DMS 273 (cell line): ENCODE data around the gene SLC48A1.
A peak's percentile ranks its signal among the peaks of the same experiment; 100 is the strongest.

ENCODE experiments used
- DNase-seq: peaks from one replicate; lab custom pipeline; 2025; ENCODE audit not compliant: unreplicated experiment; lab: John Stamatoyannopoulos, UW

SLC48A1 gene

DNA sequence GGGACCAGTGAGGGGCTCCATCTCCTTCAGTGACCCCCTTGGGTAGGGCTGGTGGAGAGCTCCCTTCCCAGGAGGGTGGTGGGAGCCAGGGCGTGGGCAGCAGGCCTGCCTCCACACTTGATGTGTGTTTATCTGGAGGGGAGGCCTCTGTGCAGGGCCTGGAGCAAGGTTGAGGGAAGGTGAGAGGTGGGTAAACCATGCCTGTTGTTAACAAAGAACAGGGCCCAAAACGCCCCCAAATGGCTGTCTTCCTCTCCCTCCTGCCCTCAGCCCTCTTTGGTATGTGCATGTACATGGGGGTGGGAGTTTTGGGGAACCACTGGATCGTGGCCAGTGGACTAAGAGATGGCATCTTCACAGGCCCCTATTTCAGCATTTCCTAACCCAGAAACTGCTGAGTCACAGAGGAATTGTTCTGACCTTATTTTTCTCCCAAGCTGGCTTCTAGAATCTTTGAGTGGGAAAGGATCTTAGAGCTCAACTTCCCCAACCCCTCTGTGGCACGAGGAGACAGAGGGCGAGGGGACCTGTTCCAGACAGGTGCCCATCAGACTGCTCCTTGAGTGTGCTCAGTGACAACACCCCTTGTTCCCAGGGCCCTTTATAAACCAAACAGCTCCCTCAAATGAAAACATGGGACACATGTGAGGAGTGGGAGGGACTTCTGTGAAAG lies 3.6 kb downstream of the SLC48A1 start:
- no peak for DNase-seq

DNA sequence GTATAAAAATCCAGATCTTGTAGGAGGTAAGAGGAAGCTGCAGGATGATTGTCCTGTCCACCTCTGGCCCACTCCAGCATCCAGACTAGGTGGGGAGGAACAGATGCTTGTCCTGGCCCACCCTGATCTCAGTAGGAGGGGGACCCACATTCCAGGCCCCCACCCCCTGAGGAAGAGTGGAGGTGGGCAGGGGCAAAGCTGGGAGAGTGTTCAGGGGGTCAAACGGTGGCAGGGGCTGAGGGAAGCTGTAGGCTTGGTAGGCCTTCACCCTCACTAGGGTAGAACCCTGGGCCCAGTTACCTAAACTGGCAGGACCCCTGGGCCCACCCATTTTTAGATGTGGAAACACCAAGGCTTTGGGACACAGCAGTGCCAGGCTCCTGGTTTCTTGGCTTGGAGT lies 4.1 kb downstream of the SLC48A1 start:
- DNase-seq: no peak

- peak; percentile 56 for DNase-seq
These were observed 4.9 kb downstream of the SLC48A1 start for GRCh38 chr12:47777741-47778558.

DNA sequence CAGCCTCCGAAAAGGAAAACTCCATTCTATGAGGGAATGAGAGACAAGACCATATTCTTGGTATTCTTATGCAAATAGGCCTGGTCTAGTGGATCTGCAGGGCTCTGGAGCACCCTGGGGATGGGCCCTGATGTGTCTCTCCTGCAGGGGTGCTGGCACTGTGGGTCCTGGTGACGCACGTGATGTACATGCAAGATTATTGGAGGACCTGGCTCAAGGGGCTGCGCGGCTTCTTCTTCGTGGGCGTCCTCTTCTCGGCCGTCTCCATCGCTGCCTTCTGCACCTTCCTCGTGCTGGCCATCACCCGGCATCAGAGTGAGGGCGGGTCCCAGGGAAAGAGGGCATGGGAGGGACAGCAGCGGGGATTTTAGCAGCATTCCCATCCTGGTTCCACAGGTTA lies 5.8 kb downstream of the SLC48A1 start:
- no peak for DNase-seq

DNA sequence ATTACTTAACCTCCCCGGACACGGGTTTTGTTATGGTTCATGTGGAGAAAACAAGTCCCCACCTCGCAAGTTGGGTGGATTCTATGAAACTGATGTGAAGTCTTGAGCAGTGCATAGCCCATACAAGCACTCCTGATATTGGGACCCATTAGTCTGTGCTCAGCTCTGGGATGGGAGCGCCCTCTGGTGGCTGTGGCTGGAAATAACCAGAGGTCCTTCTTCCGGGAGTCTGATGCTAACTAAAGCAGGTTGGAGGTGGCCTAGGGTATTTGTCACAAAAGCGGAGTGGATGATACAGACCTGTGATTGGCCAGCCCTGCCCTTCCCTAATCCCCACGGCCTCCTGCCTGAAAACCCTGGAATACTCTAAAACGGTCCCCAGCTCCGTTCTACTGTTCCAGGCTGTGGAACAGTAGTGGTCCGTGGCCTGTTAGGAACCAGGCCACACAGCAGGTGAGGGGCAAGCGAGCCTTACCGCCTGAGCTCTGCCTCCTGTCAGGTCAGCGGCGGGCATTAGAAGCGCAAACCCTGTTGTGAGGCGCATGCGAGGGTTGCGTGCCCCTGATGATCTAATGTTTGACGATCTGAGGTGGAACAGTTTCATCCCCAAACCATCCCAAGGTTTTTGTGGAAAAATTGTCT lies 6.4 kb downstream of the SLC48A1 start:
- peak; percentile 84 for DNase-seq

DNA sequence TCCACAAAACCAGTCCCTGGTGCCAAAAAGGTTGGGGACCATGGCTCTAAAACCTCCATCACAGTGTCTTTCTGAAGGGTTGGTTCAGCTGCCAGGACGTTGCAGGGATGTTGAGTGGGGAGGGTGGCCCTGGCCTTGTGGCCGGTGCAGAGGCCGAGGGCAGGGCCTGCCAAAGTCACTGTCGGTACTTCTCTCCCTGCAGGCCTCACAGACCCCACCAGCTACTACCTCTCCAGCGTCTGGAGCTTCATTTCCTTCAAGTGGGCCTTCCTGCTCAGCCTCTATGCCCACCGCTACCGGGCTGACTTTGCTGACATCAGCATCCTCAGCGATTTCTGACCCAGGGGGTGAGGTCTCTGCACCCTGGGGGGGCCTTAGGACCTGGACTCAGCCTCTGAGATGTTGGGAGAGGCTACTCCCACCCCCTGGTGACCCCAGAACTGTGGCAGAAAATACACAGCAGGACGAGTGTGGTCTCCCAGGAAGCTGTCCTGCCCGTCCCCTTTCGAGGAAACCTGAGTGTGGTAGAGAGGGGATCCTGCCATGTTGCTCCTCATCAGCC lies 7.0 kb downstream of the SLC48A1 start:
- no peak for DNase-seq

DNA sequence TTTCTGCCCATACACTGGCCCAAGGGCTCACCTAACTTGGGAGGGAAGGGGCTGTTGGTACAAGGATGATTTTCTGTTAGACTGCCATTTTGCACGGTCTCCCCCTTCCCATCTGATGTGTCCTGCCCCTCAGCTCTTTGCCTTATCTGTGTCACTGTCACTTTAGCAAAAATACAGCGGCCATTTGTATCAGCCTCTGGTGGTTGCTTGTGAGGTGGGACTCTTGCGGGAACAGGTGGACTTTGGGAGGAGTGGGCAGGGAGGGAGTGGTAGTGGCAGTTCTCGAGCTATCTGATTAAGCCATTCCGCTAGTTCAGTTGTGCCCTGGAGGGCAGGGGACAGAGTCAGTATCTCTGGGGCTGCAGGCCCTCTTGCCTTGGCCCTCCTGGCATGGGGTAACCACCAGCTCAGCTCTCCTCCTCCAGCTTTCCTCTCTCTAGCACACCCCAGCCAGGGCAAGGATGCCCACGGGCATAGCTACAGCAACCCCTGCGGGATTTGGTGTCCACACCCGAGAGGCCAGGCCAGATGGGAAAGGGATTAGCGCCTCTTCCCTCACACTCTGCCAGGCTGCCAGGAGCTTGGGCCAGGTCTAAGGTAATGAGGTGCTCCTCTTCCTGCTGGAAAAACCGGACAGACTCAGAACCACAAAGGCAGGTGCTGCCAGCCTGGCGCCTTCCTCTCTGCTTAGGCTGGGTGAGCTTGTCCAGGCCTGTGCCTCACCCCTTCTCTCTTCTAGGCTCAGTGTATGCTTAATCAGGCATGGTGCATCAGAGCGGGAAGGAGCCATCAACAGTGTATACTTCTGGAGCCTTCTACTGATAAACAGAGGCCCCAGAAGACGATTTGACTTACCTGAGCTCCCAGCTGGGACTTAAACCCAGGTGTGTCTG lies 8.7 kb downstream of the SLC48A1 start:
- peak; percentile 34 for DNase-seq

DNA sequence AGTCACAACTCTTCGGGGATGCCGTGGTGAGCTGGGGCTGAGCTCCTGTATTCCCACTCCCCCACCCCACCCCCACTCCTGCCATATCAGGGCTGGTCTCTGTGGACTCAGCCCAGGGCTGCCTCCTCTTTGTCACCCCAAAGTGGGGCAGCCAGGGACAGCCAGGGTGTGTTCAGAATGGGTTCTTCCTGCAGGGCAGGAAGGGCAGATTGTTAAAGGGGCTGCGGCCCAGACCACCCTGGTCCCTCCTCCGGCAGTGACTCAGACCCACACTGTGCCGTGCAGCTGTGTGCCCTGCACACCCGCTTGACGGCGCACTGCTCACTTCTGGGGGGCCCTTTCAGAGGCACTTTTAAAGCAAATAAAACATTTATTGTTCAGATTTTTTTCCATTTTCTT lies 9.3 kb downstream of the SLC48A1 start:
- DNase-seq: no peak

DNA sequence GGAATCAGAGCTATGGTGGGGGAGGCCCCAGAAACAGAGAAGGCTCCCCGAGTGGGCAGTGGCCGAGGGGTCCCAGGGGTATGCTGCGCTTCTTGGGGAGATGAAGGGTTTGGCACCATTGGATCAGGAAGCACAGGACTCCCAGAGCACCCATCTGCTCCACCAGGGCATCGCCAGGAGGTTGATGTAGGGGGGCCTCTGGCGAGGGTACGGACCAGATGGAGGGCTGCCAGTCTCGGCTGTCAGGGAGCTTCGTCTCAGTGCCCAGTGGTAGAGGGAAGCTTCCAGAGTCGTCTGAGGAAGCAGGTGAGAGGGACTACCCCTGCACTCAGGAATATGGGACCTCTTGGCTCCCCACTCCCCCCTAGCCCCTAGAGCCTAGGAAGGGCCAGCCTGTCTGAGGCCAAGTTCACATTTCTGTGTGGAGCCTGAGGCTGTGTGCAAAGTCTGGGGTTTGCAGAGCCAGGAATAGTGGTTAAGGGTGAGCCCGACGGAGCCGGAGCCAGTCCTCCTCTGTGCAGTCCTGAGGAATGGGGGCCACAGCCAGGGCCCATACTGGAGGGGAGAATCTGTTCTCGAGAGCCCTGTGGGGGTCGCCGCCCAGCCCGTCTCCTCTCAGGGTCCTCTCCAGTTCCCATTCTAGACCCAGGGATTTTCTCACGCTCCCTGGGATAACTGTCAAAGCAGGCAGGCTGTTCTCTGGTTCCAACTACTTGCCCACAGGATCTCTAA lies 10.2 kb downstream of the SLC48A1 start:
- DNase-seq: peak; percentile 30

GRCh38 chr12:47783821-47784819 lies 11.1 kb downstream of the SLC48A1 start:
- no peak for DNase-seq

DNA sequence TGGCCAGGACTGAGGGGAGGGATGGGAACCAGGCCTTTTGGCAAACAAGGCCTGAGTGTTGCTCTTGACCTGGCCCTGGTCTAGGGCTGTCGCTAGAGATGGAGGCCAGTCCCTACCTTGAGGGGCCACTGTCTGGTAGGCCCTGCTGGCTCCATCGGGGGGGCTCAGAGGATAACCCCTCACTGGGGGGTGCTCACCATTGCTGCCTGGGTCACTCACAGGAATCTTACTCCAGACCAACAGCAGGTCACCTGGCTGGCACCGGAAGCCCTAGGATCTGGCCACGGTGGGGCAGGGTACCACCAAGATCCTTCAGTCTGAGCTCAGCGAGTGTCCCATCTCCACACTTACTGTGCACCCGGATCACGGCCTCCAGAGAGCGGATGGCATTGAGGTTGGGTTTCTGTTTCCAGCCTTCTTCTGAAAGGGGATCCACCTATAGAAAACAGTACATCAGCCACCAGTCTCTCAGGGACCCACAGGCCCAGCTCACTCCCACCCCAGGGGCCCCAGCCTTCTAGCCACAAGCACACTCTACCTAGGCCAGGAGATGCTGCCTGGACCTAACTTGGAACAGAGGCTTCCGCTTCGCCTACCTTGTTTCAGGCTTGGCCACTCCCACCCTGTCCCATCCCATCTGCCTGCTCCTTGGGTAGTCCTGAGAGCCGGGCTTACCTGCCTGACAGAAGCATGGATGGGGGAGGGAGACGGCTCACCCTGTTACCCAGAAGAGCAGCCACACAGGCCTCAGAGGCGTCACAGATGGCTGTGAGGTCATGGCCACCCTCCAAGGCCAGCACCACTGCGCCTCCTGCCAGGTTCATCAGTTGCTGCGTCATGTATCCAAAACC lies 12.2 kb downstream of the SLC48A1 start:
- DNase-seq: no peak

- no peak for DNase-seq
These were observed 13.0 kb downstream of the SLC48A1 start for GRCh38 chr12:47785887-47786661.

DNA sequence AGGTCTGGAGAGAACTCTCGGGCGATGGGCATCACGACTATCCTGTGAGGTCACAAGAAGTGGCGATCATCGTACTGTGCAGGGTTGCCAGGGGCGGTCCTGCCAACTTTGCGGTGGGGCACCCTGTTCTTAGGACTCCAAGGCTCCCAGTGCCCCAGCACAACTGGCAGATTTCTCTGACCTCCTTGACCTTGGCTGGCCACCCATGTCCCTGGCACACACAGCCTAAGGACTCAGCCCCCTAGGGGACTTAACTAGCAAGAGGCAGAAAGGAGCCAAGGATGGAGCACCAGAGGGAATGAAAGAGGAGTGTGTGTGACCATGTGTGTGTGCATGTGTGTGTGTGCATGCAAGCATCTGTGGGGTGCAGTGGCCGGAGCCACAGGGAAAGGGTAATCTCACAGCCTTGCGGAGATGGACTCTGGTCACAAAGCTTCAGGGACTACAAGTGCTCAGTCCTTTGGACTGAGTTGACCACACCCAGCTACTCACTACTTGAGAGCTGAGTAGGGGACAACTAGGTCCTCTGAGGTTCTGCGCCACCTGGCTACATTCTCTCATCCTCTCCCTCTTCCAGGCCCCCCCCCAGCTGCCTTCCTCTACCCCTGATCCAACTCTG lies 13.7 kb downstream of the SLC48A1 start:
- DNase-seq: no peak

DNA sequence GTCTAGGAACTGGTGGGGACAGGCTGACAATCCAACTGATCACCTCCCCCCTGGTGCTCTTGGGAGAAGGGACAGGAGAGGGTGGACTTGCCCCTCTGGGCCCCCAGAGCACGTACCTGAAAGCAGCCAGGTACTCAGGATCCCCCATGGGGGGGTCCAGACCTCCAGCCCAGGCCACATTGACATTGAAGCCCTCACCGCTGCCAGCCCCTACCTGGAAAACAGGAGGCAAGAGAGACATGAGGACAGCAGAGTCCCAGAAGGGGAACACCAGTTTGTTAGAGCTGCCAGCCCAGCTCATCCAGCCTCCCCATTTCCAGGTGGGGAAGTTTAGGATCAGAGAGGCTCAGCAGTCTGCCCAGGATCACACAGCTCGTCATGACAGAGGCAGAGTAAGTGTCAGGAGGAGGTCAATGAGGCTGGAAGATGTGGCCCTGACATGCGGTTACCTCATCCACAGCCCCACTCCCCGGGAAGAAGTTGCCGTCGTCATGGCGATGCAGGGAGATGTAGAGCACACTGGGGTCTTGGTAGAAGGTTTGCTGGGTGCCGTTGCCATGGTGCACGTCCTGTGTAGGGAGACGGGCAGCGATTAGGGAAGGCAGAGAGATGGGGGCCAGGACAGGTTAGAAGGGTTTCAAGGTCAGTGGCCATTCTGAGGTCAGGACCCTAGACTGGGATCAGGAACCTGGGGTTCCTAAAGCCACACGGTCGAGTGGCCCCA lies 14.7 kb downstream of the SLC48A1 start:
- no peak for DNase-seq

GRCh38 chr12:47789141-47789540 lies 16.1 kb downstream of the SLC48A1 start:
- DNase-seq: no peak
